ENCODE results near the gene PMEPA1. TPM values are rescaled to one million over a fixed set of nuclear protein-coding genes. Genes with fewer than 3 reads are reported as not detected.
A peak's percentile ranks its signal among the peaks of the same experiment; 100 is the strongest.

Gene PMEPA1
- total RNA-seq, 1 donor from 2014 or later = 2.7 TPM

- no peak for ATAC-seq
Measured at GRCh38 chr20:57711311-57711712, 1.5 kb upstream of the PMEPA1 start.

GRCh38 chr20:57710841-57711240, 1.0 kb upstream of the PMEPA1 start:
- ATAC-seq = no peak

DNA sequence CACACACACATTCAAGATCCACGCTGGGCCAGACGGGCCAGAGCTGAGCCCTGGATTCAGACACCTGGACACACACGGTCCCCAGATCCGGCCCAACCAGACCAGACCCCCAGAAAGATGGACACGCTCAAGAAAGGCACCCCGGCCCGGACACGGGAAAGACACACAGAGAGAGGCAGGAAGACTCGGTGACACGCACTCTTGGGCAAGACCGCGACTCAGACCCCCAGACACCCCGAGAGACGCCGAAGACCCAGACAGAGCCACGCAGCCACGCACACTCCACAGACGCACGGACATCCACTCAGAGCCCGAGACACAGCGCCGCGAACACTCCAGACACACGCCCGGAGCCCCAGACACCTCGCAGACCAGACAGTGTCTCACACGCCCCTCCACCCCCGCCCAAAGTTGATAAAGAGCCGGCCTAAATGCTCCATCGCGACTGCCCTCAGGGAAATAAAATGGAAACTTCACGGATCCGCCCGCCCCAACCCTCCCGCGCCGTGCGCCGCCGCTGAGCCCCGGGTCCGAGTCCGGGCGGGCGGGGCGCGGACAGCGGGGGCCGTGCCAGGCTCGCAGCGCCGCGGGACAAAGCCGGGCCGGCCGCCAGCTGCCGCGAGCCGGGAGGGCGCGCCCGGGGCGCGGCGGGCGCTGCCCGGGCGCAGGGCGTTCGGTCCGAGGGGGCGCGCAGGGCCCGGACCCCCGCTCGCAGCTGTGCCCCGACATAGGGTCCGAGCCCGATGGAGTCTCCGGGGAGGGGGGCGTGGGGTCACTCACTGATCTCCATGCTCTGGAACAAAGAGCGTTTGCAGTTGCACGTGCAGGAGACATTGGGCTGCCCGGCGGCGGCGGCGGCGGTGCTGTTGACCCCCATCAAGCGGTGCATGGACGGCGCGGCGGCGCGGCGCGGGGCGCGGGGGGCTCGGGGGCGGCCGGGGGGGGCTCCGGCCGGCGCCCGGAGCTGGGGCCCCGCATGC, 831 bp downstream of the PMEPA1 start:
- ATAC-seq = no peak

- no peak for ATAC-seq
Measured at GRCh38 chr20:57707849-57708693, 1.7 kb downstream of the PMEPA1 start.

- no peak for ATAC-seq
Measured at GRCh38 chr20:57707320-57707719, 2.5 kb downstream of the PMEPA1 start.

DNA sequence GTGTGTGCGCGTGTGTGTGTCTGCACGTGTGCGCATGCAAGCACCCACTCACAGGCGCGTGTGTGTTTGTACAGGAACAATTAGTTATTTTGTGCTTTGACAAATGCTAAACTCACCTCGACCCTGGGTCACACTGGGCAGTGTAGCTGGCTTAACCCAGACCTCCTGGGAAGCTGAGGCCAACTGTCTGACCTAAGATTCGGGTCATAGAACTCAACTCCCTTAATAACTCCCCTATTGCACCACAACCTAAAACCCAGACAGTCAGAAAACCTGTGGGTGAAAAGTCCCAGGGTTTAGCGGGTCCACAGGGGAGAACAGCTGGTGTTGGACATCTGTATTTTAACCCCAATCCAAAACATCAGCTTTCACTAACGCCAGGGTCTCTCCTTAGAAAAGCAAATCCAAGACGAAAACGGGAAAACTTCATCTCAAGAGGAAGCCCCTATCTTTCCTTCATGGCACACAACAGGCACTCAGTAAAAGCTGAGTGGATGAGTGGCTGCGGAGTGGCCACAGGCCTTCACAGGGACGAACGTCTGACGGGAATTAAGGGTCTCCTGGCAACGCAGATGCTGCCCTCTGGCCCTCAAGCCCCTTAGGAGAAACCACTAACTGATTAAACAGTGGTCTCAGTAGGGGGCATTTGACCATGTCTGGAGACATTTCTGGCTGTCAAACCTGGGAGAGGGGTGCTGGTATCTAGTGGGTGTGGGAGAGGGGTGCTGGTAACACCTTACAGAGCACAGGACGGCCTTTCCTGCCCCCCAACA, 4.5 kb downstream of the PMEPA1 start:
- ATAC-seq = no peak

DNA sequence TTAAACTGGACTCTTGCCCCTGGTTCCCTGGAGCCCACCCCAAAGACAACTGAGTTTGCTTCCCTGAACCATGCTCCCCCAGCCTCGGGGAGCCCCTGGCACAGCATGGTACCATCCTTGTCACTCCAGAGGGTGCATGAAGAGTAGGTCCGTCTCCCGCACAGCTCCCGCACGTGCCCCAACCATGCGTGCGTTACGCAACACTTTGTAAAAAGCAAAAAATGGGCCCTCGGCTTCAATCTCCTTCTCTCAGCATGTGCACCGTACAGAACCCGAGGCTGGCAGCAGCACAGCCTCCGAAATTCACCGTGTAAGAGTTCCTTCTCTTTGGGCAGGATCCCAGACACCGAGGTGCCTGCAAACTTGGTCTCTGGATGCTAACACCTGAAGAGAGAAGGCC, 5.6 kb downstream of the PMEPA1 start:
- no peak for ATAC-seq

DNA sequence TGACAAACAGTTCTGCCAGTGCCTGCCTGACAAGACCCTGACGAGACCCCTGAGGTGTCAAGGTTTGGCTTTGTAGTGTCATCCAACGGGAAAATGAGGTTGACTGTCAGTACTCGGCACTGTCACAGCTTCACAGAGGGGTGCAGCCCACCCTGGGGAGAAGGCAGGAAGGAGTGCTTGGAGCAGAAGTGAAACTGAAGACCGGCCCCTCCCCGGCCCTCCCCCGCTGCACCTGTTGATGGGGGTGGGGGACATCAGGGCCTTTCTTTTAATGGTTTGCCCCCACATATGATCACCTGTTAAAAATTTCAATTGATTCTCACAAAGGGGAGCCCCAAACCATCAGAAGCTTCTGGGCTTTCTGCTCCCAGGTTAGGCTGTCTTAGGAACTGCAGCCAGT, 6.8 kb downstream of the PMEPA1 start:
- no peak for ATAC-seq

GRCh38 chr20:57702521-57702920, 7.3 kb downstream of the PMEPA1 start:
- no peak for ATAC-seq

- ATAC-seq = no peak
Measured at GRCh38 chr20:57702091-57702490, 7.7 kb downstream of the PMEPA1 start.

DNA sequence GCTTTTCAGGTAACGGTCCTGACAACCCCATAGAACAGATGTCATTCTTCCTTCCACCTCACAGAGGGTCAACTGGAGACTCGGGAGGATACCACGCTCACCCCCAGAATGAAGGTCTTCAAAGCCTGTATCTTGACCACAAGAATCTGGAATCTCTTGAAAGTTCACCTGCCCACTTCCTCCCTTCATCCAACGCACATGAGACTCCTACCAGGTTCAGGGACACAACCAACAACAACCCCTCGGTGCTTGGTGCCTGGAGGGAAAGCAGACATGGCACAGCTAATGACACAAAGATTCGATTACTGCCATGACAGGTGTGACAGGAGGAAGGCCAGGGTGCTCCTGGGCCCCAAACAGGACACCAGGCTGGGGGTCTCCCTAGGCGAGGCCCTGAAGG, 8.2 kb downstream of the PMEPA1 start:
- ATAC-seq = no peak

- ATAC-seq = no peak
Measured at GRCh38 chr20:57701090-57701489, 8.7 kb downstream of the PMEPA1 start.

DNA sequence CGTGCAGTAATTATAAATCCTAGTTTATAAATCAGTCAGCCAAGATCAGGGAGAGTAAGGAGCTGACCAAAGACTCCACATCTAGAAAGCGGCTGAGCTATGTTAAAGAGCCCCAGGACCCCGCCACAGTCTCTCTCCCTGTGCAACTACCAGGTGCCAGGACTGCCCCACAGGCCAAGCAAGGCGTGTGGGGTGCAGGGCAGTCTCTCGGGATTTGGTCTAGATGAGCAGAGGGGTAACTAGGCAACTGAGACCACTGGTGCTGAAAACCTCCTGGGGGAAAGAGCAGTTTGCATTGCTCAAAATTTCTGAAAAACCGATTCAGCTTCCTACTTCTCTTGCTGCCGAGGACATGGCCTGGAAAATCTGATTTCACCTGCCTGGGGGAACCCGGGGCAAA, 10.4 kb downstream of the PMEPA1 start:
- no peak for ATAC-seq

GRCh38 chr20:57698867-57699275, 10.9 kb downstream of the PMEPA1 start:
- no peak for ATAC-seq

DNA sequence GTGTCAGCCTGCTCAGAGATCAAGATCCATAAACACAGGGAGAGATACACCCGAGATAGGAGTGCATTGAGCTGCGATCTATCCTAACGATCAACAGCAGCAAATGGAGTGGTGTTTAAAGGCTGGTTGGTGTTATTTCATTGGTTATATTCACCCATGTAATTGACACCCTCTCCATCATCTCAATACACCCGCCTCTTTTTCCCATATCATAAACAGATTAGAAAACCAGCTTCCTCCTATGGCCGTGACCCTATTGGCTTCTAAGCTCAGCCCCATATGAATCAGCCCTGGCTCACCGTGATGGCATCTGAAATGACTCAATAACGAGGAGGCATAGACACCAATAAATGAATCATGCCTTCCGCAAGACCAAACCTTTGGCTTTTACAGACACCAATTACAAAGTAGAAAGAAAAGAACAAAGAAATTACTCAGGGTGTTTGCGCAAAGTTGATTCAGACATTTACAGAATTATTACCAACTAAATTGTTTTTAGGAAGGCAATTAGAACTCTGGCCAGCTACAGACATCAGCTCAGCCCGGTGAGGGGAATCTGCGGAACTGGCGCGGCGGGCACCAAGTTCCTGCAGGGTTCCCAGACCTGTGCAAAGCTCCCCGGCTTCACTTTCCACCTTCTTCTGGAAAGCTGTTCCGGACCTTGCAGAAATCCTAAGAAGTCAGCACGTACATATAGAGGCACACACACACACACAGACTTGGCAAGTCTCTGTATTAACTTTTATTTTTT, 11.5 kb downstream of the PMEPA1 start:
- ATAC-seq = peak; percentile 91

GRCh38 chr20:57697543-57697942, 12.3 kb downstream of the PMEPA1 start:
- no peak for ATAC-seq

DNA sequence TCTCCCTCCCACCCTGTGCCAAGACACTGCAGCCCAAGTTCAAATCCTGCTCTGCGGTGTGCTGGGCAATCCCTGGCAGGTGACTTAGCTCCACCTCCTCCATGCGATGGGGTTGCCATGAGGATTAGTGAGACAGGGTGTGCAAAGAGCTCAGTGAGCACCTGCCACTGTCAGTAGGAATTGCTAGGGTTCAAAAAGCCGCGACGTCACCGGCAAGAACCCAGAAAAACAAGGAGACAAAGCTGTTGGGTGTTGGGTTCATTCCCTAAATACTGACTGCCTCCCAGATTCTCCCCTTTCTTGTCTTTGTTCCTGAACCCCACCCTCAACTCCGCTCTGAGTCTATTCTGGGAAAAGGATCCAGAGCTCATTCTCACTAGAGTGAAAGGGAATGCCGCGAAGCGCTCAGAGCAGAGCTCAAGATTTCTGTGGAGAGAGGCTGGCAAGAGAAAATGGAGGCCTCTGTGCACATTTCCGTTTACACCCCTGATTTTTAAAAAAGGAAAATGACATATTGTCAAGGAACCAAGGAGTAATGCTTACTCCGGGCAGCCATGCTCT, 13.3 kb downstream of the PMEPA1 start:
- ATAC-seq = no peak

GRCh38 chr20:57695940-57696339, 13.9 kb downstream of the PMEPA1 start:
- ATAC-seq = no peak

GRCh38 chr20:57695012-57695411, 14.8 kb downstream of the PMEPA1 start:
- ATAC-seq = peak; percentile 76

- peak; percentile 8 for ATAC-seq
Measured at GRCh38 chr20:57694481-57694880, 15.3 kb downstream of the PMEPA1 start.

DNA sequence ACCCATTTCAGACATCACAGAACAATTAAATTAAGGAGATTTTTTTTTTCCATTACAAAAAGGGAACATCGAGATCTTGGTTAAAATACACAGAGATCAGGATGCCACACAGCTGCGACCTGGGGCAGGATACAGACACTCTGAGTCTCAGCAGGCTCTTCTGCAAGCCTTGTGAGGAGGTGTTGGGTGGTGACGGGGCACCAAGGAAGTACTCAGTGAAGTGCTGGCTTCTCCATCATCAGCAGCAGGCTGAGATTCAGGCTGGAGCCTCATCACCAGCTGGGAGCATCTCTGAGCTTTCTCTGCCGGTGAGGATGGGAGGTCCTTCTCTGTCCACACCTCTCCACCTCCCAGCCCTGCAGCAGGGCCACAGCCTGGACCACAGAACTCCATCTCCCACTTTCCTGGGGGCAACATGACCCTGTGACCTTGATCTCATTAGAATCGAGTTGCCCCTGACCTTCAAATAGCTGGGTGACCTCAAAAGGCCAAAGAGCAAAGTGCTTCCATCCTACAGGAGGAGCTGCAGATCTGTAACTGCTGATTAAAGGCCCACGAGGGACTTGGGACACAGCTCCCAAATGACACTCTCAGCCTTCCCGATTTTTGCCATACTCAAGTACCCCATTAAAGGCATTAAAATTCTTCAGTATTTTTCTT, 16.0 kb downstream of the PMEPA1 start:
- ATAC-seq = no peak

Measured in esophagus mucosa (tissue), 1 donor.